HG03108 (cell line): ENCODE measurements around the gene OPHN1.

Experiments used
- ATAC-seq: cut with Tn5 transposase; IDR thresholded peaks from one replicate; pipeline ENCODE4 v1.9.1; 2021; ENCODE audit warnings: moderate library complexity; ENCODE audit not compliant: unreplicated experiment

Gene OPHN1

DNA sequence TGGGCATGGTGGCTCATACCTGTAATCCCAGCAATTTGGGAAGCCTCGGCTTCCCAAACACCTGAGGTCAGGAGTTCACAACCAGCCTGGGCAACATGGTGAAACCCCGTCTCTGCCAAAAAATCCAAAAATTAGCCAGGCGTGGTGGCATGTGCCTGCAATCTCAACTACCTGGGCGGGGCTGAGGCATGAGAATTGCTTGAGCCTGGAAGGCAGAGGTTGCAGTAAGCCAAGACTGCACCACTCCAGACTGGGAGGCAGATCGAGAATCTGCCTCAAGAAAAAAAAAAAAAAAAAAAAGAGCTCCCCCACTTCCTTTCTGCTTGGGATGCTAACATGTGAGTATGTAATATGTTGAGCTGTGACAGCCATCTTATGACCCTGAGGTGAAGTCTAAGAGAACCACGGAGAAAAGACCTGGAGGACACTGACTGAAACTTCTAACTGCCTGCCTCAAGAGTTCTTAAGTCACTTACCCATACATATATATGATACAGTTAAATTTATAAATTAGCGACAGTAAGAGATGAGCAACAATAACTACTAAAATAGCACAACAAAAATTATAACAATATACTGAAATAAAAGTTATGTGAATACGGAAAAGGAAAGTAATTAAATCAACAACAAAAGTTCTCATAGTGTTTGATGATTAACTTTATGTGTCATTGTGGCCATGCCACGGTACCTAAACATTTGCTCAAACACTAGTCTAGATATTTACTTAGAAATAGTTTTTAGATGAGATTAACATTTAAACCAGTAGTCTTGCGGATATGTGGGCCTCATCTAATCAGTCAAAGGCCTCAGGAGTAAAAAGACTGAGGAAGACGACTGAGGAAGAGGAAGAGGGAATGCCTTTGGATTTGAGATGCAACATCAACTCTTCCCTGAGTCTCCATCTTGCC lies 178.3 kb downstream of the OPHN1 start:
- no peak for ATAC-seq

DNA sequence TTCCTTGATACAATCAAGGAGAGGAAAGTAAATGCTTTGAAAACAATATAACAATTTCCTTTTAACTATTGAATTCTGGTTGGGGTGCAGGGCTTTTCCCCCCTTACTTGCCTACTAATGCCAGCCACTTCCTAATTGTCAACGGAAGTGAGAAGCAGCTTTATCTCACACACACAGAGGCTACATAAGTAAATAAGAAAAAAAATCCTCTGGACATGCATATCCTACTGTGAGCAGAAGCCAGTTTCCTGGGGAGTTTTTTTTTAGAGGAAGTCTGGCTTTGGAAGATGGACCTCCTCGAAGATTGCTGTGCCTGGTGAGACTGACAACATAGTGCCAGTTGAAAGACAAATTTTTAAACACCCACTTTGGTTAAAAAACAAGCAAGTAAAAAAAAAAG lies 180.6 kb downstream of the OPHN1 start:
- ATAC-seq: no peak

DNA sequence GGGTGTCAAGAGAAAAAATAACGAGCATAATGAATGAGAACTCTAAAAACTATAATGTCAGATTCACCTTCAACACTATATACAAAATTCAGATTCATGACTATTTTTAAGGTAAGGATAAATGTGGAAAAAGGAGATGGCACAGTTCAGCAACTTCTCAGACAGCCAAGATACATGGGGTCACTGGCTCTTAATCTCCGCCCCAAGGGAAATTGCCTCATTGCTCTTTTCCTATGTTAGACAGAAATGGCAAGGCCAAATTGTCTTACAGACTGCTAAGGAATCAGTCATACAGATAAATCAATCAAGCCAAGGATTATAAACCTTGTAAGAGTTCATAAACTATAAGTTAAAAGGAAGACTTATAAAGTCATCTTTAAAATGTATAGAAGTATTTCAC lies 183.4 kb downstream of the OPHN1 start:
- no peak for ATAC-seq

DNA sequence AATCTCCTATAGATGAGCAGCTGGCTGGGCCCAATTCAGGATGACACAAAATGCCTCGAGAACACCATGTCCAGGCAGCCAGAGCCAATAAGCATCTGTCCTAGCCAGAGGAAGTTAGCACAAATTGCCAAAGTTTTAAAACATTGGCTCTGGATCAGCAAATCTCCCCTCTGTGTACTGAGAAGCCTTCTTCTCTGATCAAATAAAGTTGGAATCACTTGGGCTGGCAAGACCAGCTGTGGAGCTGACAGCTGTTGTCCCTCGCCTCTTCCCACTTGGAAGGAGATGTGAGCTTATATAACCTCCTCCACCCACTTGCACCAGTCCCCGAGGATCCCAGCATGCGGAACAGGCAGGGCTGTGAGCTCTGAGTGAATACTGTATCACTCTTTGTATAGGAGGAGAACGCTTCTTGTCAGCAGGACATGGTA lies 183.9 kb downstream of the OPHN1 start:
- no peak for ATAC-seq

DNA sequence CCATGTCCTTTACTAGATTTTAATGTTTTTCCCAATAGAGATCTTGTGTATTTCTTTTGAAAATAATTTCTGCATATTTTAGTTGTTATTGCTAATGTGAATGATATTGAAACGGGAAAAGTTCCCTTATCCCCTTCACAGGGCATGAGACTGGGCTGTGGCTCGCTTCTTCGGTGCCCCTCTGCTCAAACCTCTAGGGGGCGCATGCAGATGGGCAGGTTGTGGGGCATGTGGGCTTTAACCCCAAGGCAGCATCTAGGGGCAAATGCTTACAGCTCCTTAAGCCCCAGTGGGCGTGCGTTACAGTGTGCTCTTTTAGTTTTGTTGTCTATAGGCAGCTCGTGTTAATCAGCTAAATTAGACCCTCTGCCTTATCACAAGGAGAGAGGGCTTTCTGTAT lies 194.7 kb downstream of the OPHN1 start:
- ATAC-seq: no peak

DNA sequence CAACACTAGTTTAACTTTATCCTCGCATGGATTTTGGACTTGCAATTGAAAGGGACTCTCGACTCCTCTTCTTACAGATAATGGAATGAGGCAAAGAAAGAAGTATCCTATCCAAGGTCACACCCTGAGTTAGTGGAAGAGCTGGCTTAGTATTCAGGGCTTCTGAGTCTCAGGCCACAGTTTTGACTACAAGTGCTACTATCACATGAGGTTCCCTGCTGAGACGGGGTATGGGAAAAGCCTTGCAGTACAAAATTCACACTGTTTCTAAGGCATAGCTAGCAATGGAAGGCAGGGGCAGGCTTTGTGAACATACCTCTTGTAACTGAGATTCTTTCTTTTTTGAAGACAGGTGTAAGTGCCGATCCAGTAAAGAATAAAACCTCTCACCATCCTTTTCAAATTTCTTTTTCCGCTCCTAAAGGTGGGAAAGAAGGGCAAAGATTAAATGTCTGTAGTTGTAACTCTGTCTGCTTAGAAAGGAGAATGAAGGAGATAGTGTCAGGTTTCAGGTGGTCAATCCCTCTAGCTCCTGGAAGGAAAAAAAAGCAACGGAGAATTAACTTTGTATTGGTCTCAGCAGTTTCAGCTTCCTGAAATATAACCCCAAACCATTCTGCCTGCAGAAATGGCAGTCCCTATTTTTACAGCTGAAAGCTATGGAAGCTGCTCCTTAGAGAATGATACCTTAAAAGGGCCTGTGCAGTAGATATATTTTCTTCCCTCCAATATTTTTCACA lies 199.0 kb downstream of the OPHN1 start:
- ATAC-seq: no peak

DNA sequence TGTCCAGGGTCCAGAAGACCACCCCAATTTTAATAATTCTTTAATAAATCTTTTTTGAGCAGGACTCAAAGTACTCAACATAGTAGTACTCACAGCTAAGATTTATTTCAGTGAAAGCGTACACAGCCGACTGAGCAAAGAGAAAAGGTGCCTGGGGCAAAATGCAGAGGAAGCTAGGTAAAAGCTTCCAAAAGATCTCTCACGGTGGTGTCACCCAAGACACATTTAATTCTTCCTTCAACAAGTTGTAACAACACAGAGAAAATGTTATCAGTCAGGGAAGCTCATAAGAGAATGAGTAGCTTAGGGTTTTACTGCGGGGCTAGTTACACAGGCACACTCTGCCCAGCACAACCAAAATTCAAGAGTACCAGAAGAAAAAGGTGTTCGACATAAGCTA lies 201.1 kb downstream of the OPHN1 start:
- no peak for ATAC-seq

DNA sequence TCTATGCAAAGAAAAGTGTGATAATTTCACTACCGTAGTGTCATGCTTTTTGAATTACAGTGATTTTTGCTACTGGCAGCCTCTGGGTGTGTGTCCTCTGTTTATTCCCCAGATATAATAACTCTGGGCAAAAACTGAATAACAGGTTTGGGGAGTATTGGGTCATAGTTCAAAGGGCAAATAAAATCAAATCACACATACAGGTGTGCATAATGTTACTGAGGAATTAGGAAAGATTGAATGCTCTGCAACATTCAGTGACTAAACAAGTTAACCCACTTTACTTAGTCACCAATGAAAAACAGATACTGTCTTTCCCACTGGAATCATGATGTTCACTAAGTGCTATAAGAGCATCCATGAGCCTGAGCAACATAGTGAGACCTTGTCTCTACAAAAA lies 224.3 kb downstream of the OPHN1 start:
- no peak for ATAC-seq

DNA sequence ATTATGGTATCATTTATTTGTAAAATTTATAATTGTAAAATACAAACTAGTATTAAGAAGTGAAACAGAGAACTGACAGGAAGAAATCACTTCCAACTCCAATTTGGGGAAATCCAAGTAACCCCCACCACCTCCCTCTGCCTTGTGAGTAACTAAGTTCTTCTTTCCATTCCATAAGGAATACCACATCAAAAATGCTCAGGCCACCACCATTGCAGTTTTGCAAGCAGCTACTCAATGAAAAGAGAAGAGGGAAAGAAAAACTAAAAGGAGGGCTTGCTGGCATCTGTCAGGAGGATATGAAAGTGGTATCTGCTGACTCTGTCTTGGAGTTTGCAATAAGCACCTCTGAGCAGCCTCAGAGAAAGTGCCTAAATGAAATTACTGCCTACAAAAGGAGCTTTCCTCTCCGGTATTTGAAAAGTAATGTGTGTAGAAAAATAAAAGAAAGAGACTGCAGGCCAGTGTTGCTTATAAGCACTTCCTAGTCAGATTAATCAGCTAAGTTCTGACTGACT lies 228.7 kb downstream of the OPHN1 start:
- ATAC-seq: no peak

DNA sequence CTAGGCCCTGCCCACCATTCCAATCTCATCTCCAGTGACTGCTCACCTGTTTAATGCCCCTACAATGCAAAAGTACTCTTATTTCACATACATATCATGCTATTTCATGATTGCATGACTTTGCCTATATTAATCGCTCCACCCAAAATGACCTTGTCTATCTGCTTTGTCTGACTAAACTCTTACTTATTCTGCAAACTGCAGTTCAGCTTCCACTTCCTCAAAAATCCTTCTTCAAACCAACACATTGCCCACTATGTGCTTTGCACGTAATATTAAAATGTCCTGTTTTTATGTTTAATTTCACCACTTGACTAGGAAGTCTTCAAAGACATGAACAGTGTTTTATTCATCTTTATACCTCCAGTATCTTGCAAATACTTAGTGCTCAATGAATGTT lies 229.6 kb downstream of the OPHN1 start:
- ATAC-seq: no peak

DNA sequence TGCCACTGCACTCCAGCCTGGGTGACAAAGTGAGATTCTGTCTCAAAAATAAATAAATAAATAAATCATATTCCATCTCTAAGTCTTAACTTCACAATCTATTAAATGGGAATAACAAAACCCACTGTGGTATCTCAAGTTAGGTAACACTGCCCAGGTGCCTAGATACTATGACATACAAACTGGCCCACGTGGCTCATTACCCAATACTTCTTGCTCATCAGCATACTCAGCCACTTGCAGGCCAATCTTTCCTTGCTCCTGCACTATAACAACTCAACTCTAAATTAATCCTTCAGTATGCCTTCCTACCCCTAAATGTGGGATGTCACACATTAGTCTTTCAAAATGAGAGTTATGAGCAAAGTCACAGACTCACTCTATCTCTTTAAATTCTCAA lies 230.1 kb downstream of the OPHN1 start:
- ATAC-seq: no peak

DNA sequence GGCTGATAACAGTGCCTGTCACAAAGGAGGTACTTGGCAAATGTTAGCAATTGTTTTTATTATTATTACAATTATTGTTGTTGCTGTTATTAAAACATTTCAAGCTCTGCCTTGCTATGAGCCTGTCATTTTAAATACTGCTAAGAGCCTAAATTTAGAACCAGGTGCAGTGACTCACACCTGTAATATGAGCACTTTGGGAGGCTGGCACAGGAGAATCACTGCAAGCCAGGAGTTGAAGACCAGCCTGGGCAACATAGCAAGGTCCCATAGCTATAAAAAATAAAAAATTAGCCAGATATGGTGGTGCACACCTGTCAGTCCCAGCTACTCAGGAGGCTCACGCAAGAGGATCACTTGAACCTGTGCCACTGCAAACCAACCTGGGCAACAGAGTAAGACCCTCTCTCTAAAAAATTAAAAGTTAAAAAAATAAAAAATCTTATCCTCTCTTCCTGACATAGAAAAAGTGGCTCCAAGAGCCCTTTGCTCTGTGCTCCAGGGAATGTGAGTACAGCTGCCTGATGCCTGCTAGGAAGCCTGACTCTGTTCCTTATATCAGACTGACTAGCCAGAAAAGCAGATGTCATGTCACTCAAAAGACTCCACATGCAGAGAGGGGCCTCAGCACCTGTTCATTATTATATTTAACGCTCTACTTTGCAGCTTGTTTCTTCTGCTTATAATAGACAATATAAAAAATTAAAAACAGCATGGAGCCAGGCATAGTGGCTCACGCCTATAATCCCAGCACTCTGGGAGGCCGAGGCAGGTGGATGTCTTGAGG lies 234.0 kb downstream of the OPHN1 start:
- no peak for ATAC-seq

DNA sequence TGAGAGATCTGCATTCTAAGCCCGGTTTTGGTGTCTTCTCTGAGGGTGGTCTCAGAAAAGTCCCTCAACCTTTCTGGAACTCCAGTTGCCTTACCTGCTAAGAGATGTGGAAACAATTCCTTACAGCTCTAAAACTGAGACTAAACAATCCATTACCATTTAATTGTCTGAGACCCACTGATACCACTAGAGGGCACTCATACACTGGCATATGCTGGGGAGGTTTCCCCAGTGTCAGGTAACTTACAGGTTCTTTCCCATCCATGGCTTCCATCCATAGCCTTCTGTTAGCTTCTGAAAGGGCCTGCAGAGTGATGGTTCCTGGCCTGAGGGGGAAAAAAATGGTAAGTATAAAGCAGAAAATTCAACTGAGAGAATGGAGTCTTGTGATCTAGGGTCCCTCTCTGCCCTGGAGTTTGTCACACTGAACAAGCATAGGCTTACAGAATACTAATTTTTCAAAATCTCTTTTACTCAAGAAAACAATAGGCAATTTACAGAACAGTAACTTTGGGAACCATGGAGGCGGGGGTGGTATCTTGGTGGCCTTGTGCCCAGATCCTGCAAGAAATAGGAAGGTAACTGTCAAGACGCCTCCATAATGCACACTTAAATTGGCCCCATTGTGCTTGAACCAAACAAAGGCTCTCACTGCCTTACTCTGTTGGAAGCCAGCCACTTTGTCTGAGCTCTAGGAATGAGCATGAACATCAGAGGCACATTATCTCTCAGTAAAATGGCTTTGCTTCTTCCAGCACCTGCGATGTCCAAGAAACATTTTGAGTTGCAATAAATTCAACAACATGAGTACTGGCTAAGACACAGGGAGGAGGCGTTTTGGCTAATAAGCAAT lies 236.1 kb downstream of the OPHN1 start:
- no peak for ATAC-seq

DNA sequence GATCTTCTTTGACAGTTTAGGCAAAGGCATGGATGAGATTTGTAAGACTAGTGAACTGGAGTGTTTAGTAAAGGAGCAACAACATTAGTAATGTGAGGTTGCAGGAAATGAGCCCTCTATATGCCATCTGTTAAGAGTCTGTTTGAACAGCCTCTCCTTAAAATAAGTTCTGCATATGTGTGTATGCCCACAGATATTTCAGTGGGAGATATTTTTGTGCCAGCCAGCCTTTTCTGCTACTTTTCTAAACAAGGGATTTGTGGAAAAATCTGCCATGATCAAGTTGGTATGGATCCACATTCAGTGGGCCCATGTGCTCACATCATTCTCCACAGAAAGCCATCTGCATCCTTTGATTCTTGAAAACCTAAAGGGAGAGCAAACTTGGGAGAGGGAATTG lies 237.7 kb downstream of the OPHN1 start:
- no peak for ATAC-seq

DNA sequence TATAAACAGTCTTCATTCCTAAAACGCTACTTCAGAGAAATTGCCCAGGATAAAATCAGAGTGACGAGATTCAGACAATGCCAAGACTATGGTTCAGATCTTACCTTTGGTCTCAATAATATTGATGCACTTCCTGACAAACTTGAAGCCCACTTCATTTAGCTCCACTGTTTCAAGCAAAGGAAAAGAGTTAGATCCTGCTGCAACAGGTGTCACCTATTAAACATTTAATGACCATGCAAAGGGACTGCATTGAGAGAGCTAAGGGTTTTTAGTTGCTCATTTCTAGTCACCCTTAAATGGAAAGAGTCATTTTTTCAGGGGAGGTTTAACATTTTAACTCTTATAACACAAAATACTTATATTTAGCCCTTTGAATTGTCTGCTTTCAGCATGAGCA lies 239.5 kb downstream of the OPHN1 start:
- no peak for ATAC-seq

DNA sequence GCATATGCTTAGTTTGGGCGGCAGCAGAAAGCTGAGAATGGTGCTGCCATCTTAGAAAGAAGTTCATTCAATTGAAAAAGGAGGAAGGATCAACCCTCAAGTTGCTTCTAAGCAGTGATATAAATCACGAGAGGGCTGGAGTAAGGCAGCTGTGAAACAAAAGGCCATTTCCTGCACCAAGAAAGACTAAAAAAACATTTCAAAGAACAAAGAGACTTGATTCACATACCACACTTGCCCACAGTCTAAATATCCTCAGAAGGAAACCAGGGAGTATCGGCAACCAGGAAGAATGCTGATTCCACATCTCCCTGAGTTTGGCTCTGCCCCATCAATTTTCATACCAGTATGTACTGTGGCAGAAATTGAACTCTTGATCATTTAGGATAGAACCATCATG lies 240.1 kb downstream of the OPHN1 start:
- ATAC-seq: no peak

DNA sequence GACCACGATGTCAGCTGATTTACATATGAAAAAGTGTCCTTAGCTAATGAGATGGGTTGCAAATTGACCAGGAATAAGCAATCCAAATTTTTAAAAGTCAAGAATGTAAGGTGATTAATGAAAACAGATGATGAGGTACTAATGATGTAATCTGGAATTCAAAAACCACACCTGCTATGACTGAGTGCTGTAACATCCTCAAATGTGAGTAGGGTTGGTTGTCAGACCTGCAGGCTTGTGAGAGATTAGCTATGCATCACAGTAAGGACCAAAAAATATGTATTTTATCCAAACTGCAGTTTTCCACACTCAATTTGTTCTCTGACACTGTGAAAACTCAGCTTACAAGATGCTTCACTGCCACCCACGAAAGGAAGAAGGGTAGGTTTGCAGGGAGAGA lies 242.5 kb downstream of the OPHN1 start:
- no peak for ATAC-seq

DNA sequence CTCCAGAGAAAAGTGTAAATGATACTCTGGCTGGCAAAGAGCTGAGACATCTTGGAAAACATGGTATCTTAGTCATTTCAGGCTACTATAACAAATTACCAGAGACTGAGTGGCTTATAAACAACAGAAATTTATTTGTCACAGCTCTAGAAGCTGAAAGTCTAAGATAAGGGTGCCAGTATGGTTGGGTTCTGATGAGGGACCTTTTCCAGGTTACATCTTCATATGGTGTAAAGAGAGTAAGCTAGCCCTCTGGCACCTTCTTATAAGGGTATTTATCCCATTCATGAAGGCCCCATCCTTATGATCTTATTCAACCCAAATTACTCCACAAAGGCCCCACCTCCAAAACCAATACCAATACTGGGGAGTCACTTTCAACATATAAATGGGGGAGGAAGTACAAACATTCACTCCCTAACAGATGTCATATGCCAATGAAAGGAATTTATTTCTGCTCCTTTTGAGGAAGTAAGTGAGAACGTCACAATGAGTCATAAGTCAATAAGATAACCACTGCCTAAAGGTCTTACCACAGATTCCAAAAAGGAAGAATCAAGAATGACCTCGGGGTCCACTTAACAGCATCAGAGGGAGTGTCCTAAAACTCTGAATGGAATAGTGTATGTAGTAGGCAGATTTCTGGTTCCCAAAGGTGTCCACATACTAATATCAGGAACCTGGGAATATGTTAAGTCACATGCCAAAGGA lies 246.6 kb downstream of the OPHN1 start:
- ATAC-seq: no peak

DNA sequence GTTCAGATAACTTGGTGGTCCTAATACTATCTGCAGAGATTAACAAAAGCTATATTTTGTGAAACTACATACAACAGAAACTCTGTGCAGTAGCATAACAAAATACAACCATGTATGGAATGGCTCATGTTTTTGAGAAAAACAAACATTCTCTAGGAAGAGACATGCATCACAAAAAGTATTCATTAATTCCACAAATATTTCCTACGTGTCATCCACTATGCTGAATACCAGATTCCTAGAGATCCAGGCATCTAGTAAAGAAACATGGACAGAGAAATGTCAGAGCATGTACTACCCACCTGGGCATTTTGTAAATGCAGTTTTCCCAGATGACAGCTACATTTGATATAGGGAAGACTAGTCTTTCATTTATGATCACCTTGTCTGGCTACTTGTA lies 248.1 kb downstream of the OPHN1 start:
- ATAC-seq: no peak
